ENCODE results near the gene RPS10.
"Not testable (repeated sequence)": the region's sequence is repeated elsewhere in the genome, so short reads cannot be mapped to it uniquely, and the experiment has no call there.

RPS10 gene

DNA sequence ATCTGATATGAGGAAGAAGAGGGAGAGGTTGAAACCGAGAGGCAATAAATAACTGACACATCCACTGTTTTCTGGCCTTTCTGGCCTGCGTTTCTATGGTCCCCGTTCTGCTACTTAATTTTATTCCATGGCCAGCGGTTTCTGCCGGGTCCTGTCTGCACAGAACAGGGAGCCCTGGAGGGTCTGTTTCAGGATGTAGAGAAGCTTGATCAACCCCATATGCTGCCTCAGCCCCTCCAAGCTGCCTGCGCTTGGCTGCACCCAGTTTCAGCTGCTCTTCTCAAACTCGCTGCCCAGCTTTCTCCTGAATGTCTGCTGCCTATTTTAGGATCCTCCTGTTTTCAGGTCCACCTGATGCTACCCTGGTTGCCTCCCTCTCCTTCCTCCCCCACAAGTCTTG lies 21.5 kb upstream of the RPS10 start:
- DNase-seq, result no peak

DNA sequence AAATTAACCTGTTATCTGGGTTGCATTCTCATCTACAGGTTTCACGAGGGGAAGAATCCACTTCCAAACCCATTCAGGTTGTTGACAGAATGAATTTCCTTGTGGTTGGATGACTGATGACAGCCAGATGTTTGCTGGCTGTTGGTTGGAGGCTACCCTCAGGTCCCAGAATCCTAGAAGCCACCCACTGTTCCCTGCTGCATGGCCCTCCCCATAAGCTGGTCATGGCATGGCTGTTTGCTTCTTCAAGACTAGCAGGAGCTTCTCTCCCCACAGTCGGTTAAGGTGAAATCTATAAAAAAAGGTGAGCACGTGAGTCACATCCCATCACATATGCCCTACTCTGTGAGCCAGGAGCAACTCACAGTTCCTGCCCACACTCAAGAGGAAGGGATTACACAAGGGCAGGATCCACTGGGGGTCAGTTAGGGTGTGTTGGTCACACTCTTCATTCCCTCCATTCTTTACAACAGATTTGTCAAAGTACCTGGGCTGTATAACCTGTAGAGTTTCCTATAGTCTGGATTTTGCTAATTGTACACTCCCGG lies 19.5 kb upstream of the RPS10 start:
- DNase-seq, result no peak

DNA sequence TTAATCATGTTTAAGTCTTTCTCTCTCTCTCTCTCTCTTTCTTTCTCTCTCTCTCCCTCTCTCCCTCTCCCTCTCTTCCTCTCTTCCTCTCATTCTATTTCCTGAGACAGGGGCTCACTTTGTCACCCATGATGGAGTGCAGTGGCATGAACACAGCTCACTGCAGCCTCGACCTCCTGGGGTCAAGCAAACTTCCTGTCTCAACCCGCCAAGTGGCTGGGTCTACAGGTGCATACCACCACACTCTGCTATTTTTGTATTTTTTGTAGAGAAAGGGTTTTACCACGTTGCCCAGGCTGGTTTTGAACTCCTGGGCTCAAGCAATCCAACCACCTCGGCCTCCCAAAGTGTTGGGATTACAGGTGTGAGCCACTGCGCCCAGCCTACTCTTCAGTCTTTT lies 15.7 kb upstream of the RPS10 start:
- no peak for DNase-seq

DNA sequence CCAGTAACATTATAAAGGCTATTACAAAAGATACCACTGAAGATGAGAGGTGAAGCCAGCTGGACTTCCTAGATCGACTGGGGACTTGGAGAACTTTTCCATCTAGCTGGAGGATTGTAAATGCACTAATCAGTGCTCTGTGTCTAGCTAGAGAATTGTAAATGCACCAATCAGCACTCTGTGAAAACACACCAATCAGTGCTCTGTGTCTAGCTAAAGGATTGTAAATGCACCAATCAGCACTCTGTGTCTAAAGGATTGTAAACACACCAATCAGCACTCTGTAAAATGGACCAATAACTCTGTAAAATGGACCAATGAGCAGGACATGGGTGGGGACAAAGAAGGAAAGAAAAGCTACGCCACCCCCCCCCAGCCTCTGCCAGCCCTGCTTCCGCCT lies 13.6 kb upstream of the RPS10 start:
- no peak for DNase-seq

DNA sequence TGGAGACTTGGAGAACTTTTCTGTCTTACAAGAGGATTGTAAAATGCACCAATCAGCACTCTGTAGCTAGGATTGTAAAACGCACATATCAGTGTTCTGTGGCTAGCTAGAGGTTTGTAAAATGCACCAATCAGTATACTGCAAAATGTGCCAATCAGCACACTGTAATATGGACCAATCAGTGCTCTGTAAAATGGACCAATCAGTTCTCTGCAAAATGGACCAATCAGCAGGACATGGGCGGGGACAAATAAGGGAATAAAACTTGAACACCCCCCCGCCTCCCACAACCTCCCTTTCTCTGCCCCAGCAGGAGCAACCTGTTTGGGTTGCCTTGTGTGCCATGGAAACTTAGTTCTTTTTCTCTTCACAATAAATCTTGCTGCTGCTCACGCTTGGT lies 12.8 kb upstream of the RPS10 start:
- no peak for DNase-seq

DNA sequence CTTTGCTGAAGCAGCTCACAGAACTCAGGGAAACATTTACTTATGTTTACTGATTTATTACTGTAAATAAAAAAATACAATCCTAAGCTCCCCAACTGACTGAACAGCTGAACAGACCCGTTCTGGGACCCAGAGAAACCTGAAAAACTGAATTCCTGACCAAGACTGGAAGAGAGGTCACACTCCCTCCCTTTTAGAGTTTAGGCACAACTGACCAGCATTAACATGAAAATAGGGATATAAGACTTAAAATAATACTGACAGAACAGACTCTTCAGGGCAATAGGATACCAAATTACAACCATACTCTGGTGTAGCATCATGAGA lies 11.7 kb upstream of the RPS10 start:
- no peak for DNase-seq

DNA sequence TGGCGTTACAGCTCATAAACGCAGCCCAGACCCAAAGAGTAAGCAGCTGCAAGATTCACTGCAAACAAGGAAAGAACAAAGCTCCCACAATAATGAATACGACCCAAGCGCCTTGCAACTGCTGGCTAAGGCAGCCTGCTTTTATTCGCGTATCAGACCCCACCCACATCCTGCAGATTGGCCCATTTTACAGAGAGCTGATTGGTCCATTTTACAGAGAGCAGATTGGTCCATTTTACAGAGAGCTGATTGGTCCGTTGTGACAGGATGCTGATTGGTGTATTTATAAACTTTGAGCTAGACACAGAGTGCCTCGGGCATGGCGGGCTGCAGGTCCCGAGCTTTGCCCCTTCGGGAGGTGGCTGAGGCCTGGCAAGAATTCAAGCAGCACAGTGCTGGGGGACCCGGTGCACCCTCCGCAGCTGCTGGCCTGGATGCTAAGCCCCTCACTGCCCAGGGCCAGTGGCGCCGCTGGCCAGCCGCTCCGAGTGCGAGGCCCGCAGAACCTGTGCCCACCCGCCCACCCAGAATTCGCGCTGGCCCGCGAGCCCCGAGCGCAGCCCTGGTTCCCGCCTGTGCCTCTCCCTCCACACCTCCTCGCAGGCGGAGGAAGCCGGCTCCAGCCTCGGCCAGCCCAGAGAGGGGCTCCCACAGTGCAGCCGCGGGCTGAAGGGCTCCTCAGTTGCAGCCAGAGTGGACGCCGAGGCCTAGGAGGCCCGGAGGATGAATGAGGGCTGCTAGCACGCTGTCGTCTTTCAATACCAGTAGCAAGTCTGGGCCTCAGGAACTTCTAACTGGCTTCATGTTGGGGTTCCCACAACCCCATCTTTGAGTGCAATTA lies 11.2 kb upstream of the RPS10 start:
- DNase-seq, result no peak

DNA sequence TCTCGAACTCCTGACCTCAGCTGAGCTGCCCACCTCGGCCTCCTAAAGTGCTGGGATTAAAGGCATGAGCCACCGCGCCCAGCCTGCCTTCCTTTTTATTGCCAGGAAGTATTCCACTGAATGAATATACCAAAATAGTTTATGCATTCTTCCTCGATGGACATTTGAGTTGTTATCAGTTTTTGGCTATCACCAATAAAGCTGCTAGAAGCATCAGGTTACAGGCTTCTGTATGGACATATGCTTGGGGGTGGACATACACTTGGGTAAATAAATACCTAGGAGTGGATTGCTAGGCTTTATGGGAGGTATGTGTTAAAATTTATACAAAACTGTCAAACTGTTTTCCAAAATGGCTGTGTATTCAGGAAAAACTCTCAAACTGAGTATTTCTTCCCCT lies 10.0 kb upstream of the RPS10 start:
- DNase-seq, result no peak

DNA sequence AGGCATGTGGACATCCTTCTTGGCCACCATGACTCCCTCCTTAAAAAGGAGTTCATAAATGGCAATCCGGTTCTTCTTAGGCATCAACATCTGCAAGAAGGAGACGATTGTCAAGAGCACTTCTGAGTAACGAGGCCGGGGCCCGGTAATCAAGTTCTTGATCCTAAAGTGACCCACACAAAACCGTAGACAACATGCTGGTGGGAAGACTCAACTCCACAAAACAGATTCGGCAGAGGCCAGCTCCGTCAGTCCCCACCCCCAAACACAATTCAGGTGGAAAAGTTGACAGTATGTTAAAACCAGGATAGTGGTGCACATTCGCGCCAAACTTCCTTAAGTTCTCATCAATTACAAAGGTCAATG lies 754 bp downstream of the RPS10 start:
- no peak for DNase-seq

DNA sequence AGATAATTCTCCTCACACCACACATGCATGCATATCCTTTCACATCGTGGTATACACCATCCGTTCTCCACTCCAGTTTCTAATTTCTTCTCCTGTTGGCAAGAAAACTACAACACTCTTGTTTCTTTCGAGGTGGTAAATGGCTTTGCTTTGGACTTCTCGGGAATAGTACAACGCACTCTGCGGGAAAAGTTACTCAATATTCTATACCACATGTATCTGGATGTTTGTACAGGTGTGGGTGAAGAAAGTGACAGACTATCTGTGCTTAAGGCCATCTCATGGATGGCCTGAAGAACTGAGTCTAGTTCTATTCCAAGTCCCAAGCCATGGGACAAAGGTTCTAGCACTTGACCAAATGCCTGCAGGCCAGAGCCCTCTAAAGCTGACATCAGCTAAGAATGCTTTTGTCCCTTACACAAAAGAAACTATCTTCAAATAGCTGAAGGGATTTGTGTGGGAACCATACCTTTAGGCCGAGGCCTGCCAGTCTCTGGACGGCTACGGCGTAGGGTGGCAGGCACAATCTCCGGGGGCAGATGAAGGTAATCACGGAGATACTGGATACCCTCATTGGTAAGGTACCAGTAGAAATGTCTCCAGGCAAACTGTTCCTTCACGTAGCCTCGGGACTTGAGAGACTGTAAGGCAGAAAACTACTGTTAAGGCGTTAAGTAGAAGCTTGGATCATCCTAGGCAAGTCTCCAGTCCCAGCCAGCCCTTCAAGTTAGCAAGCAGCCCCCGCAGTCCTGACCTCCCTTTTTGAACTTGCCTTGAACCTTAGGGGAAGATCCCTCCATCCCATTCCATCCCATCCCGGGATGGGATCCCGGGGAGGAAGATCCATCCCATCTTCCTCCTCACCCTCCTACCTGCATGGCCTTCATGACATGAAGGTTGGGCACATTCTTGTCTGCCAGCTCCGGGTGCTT lies 1.4 kb downstream of the RPS10 start:
- DNase-seq, result no peak

DNA sequence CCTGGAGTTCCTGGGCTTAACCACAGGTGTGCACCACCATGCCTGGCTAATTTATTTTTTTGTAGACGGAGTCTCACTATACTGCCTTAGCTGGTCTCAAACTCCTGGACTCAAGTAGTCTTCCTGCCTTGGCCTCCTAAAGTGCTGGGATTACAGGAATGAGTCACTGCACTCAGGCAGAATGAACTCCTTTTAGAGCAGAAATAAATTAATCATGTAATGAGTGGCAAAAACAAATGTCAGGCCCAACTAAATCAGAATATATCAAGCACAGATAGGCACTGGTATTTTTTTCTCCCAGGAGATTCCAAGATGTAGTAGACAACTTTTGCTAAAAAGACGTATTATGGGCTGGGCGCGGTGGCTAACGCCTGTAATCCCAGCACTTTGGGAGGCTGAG lies 2.6 kb downstream of the RPS10 start:
- no peak for DNase-seq

DNA sequence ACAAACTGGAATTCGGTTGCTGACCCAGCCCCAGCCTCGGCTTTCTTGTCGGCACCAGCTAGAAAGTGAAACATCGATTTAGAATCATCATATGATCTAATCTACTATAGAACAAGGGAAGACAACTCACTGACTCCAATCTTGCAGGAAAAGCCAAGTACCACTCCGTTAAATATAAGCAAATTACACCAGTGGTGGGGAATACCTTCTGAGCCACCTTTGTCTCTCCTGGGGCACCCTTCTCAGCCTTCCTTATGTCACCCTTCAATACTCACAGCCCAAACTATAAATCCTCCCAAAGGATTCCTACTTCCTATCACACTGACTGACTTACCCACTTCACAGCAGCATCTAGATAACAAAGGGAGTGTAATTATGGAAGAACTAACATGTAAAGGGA lies 7.5 kb downstream of the RPS10 start:
- DNase-seq, result no peak

DNA sequence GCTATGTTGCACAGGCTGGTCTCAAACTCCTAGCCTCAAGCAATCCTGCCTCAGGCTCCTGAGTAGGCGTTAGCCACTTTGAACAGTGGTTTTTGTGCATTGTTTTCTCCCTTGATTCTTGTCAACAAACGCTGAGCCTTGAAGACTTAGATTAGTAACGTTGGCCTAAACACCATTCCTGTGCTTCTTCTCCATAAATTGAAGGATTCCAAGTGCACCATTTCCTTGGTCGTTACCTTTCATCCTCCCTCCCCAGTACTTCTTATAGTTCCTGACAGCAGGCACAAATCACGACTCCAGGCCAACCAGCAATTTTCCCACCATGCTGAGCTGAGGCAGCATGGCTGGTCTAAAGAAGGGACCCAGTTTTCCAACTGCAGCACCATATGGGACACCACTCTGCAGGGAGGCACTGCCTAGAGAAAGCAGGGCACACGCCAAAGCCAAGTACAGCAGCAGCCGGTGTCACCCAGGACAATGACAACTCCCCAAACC lies 8.9 kb downstream of the RPS10 start:
- DNase-seq, result no peak

DNA sequence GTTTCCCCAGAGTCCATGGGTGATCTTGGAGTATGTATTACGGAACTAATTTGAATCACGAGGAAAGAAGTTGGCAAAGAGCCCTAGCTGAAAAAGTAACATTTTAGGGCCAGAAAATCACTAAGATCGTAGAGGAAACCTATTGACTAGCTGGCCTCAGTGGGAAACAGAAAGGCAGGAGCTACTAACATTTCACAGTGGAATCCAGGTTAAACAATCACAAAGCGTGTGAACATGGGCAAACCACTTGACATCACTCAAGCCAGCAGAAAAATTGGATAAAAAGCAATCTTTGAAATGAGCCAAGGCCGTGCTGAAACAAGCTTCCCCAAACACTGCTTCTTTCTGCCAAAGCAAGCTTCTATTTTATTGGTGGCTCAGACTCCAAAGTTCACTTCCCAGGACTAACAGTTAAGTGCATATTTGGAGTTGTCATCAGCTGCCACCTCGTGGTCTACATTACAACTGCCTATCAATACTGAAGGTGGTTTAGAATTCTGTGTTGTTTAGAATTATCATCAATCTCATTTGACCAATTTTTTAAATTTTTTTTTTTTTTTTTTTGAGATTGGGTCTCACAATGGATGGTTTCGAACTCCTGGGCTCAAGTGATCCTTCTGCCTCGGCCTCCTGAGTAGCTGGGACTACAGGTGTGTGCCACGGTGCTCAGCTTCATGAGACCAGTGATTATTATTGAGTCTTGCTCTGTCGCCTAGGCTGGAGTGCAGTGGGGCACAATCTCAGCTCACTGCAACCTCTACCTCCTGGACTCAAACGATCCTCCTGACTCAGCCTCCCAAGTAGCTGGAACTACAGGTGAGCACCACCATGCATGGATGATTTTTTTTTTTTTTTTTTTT lies 10.6 kb downstream of the RPS10 start:
- DNase-seq, result no peak

DNA sequence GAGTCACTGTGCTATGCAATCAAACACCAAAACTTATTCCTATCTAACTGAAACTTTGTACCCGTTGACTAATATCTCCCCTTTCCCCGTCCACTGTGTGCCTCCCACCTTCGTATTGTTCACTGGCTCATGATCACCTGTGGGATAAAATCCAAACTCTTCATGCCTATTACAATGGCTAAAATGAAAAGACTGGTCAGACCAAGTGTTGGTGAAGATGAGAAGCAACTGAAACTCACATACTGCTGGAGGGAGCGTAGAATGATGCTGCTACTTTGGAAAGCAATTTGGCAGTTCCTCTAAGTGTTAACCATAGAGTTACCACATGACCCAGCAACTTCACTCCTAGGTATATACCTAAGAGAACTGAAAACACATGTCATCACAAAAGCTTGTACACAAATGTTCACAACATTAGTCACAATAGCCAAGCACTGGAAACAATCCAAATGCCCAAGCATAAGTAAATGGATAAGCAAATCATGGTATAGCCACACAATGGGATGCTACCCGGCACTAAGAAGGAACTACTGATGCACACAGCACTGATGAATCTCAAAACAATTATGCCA lies 13.1 kb downstream of the RPS10 start:
- DNase-seq, result no peak

DNA sequence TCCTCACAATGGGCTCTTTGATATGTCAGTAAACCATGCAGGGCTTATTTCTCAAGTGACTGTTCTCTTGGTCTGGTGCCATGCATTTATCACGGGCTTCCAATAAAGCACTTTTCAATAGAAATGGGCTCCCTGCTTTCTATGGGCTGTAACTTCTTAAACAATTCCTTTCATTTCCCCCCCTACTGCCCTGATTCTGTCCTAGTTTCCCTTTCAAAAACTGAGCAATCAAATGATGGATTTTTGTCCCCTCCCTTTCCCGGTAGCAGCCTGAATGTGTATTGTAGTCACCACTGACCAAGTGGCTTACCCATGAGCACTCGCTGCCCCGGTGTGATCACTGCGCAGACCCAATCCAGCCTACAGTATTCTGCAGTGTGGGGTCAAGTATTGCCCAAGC lies 13.9 kb downstream of the RPS10 start:
- no peak for DNase-seq

DNA sequence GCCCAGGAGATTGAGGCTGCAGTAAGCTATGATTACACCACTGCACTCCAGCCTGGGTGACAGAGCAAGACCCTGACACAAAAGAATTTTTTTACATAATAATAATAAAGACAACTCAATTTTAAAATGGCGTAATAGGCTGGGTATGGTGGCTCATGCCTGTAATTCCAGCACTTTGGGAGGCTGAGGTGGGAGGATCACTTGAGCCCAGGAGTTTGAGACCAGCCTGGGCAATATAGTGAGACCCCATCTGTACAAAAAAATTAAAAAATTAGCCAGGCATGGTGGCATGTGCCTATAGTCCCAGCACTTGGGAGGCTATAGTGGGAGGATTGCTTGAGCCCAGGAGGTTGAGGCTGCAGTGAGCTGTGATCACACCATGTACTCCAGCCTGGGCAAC lies 18.0 kb downstream of the RPS10 start:
- DNase-seq, result not testable (repeated sequence)

DNA sequence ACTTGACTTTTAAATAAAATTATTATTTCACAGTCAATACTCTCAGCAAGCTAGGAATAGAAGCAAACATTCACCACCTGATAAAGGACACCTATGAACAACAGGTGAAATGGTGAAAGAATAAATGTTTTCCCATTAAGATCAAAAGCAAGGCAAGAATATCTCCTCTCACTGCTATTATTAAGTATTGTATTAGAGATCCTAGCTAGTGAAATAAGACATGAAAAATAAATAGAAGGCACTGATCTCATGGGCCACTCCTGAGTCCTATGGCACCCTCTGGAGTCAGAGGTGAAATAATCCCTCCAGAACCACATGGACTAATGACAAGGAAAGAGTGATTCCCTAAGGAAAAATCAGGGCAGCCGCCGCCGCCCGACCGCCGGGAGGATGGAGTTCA lies 29.4 kb downstream of the RPS10 start:
- DNase-seq, result no peak

DNA sequence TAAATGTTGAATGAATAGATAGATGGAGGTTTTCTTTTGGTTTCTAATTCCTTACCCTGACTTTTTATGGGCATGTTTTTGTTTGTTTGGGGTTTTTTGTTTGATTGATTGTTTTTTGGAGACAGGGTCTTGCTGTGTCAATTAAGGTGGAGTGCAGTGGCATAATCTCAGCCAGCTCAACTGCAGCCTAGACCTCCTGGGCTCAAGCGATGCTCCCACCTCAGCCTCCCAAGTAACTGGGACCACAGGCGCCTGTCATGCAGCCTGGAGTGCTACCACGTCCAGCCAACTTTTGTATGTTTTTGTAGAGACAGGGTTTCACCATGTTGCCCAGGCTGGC lies 31.9 kb downstream of the RPS10 start:
- DNase-seq, result no peak

DNA sequence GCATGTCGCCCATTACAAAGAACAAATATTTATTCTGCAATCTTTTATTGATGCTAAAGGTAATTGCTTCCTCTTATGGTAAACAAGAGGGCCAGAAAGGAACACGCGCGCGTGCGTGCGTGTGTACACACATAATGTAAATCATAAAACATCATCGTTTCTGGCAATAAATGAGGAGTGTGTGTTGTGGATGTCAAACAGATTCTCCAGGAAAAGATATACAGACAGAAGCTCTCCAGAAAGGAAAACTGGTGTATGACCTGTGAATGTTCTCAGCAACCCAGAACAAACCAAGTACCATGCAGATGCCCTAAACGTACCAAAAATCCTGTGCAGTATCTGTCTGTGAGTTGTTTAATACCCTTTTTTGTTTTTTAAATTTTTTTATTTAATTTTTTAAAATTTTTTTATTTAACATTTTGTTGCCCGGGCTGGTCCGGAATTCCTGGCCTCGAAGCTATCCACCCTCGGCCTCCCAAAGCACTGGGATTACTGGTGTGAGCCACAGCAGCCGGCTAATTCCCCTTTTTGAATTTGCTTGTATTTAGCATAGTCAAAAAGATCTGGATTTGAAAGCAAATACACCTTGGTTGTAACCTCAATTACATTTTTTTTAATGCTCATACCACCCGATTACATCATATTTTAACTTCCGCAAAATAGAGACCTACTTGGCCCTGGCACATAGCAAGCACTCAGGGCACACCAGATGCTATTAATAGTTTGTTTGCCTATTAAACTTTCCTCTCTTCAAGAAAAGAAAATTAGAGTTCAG lies 32.5 kb downstream of the RPS10 start:
- no peak for DNase-seq

DNA sequence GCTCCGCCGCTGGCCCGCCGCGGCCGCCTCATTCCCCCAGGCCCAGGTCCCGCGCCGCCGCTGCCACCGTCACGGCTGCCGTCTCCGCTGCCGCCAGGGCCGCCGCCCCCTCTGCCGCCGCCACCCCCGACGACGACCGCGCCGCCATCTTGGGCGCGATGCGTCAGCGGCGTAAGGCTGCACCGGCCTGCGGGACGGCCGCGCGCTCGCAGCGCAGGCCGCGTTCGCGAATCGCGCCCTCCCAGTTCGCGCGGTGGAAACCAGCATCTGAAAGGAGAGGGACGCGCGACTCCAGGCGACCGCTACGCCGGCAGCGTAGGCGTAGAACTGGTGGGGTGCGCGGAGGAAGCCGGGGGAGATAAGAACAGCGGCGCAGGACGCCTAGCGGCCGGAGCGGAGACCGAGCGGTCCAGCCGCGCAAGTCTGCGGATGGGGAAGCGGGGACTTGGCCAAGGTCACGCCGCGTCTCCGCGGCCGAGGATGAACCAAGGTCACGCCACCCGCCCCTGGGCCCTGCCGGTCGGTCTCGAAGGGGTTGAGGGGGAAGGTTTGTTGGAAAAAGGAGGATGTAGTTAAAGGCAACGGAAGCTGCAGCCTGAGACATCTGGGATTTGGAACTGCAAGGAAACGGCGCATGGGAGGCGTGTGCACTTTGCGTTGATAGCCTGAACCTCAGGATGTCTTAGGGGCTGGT lies 33.2 kb downstream of the RPS10 start, which contains the start of gene NUDT3:
Gene NUDT3 (minus strand): TSS at position 173 of the 694 bp plus-strand sequence. CDS start 307 bp downstream, outside the sequence.
- peak; percentile 83 for DNase-seq

All from 8988T (cell line).